ENCODE results near the gene MEGF6.

Gene MEGF6

DNA sequence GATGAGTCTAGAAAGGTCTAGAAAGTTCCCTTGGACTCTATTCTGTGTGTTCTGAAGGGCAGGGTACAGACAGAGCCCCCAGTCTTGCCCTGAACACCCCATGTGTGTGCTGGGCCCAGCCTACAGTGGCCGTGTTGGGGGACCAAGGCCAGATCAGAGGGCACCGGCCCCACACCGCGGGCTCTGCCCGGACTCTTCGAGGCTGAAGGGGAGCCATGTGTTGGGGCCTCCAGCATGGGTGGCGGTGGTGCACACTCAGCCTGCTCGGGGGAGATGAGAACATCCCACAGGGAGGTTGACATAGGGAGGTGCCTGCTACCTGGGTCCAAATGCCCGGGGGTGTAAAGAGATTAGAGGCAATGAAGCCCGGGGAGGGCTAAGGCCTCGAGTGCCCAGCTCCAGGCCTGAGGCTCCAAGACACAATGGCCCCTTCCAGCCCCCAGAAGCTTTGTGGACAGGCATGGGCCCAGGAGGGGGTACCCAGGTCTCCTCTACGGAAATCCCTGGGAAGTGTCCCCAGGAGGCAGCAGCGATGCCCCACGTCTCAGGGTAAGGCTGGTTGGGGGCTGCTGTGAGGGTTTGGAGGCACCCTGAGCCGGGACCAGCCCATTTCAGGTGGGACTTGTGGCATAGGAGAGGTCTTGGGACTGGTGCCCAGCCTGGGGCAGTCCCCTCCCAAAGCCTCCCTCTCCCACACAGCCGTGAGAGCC is 144.8 kb downstream of the MEGF6 start:
- no peak for DNase-seq

DNA sequence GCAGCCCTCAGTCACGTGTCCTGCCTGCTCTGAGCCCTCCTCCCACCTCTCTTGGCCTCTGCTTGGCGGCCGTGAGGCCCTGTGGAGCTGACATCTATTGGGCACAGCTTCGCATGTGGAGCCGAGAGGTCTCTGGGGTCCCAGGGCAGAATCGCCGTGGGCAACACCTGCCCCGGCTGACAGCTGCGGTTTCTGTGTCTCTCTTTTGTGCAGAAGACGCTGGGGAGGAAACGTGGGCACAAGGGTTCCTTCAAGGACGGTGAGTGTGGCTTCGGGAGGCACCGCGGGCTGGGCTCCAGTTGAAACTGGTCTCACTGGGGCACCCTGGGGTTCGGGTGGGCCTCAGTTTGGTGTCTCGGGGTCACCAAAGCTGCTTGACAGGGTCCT is 145.4 kb downstream of the MEGF6 start:
- DNase-seq, result no peak

DNA sequence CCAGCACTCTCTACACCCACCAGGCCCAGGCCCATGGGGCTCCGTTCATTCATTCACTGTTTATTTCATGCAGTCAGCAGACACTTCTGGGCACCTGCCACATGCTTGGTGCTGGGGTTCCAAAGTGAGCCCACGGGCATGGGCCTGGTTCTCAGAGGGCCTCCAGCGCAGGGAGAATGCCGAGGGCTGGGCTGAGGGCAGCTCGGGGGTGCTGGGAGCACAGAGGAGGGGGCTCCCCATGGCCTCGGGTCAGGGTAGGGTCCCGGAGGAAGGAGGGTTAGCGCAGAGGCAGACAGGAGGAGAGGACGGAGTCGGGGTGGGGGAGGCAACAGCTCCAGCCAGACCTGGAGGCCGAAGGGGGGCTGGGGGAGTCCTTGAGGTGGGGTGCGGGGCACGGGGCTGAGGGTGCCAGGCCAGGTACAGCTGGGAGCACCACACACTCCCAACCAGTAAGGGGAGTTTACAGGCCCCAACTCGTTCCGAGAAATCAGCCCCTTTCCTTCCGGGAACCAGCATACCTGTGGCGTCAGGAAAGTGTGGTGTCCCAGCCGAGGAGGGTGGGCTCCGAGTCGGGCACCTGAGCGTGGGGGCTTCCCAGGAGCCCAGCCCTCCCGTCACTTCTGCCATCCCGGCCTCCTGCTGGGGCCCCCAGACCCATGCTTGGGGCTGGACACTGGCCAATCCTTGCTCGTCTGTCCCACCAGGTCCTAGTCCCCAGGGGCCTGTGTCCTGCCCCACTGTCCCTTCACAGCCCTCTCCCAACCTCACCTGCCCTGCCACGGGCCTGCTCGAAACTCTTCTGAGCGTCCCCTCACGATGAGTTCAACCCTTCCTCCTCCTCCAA is 146.0 kb downstream of the MEGF6 start:
- DNase-seq, result no peak

- no peak for DNase-seq
Measured at GRCh38 chr1:3464649-3465025, 146.7 kb downstream of the MEGF6 start.

- DNase-seq, result no peak
Measured at GRCh38 chr1:3463891-3464648, 147.2 kb downstream of the MEGF6 start.

GRCh38 chr1:3463408-3463863 is 147.9 kb downstream of the MEGF6 start:
- no peak for DNase-seq

DNA sequence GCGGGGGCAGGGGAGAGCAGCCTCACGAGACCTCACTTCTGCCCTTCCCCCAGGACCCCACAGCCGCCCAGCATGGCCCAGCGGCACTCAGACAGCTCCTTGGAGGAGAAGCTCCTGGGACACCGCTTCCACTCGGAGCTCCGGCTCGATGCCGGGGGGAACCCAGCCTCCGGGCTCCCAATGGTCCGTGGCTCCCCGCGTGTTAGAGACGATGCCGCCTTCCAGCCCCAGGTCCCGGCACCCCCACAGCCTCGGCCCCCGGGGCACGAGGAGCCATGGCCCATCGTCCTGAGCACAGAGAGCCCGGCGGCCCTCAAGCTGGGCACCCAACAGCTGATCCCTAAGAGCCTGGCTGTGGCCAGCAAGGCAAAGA is 148.3 kb downstream of the MEGF6 start:
- no peak for DNase-seq

DNA sequence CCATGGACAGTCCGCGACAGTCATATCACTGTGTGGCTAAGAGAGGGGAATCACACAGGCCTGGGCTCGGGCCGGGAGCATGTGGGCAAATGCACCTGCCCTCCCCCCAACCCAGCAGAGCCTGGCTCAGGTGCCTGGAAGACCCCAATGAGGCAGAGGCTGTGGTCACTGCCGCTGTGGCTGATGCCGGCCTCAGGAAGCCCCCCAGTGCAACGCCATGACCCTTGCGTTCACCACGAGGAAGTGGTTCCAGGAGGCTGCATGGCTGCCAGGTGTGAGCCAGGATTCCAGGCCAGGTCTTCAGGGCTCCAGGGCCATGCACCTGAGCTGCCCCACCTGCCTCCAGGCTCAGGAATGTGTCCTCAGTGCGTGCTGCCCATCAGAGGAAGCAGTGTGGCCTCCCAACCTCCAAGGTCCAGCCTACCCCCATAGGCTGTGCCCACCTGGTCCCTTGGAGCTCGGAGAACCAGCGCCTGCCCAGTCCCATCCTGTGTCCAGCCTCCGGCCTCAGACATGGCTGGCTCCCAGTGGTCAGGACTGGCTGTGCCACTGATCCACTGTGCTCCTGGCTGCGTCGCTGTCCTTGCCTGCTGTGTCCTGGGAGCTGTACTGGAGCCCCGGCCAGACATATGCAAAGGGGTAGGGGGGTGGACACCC is 148.8 kb downstream of the MEGF6 start:
- DNase-seq, result no peak

DNA sequence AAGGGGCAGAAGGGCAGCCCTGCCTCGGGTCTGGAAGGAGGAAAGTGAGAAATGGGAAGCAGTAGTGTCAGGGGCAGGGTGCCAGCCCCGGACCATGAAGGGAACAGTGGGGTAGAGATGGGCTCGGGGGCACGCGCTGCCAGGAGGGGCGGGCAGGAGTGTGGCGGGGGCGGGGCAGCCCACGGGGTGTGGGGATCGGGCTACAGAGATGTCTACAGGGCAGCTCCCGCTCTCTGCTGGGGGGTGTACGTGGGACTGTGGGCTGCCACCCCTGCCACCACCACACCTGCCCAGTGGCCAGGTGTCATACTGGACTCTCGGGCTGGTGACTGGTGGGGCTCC is 149.4 kb downstream of the MEGF6 start:
- no peak for DNase-seq

- no peak for DNase-seq
Measured at GRCh38 chr1:3461238-3461933, 149.9 kb downstream of the MEGF6 start.

- DNase-seq, result no peak
Measured at GRCh38 chr1:3460672-3461131, 150.6 kb downstream of the MEGF6 start.

GRCh38 chr1:3459940-3460671 is 151.2 kb downstream of the MEGF6 start:
- no peak for DNase-seq

GRCh38 chr1:3459051-3459908 is 152.0 kb downstream of the MEGF6 start:
- no peak for DNase-seq

DNA sequence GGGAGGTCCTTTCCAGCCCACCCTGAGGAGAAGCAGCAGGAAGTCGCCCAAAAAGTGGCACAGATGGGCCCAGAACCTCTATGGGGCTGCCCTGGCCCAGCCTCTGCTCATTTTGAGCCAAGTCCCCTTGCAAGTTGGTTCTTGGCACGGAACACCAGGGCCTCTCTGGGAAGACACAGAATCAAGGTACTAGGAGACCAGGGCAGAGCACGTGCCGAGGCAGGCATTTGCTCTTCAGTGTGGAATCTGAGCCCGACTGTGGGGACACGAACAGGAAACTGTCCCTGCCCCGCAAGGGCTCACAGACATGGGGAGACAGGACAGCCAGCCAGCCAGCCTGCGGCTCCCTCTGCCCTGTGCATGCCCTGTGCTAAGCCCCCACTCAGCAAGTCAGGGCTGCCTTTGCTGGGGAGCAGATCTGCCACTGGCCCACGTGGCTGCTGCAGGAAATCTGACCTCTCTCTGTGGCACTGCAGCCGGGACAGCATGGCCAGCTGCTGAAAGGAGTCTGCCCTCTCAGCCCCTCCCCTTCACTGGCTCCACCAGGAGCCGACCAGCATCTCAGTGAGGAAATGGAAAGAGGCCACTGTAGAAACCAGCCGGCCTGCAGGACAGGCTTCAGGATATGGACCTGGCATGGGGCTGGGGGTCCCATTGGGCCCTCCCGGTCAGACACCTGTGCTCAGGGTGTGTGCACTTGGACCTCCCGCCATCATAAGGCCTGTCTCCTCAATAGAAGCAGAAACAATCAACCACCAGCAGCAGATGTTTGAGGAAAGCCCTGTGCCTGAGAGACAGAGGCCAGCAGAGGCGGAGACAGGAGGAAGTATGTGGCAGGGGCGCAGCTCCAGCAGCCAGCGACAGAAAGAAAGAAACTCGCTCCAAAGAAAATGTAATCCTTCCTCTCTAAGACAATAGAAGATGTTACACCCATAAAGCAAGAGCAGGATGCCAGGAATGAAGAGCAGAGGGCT is 153.1 kb downstream of the MEGF6 start:
- peak in 2 of 4 experiments; percentile 17 to 39 for DNase-seq

- no peak for DNase-seq
Measured at GRCh38 chr1:3456964-3457909, 154.1 kb downstream of the MEGF6 start.

- DNase-seq, result no peak
Measured at GRCh38 chr1:3456449-3456963, 154.8 kb downstream of the MEGF6 start.

DNA sequence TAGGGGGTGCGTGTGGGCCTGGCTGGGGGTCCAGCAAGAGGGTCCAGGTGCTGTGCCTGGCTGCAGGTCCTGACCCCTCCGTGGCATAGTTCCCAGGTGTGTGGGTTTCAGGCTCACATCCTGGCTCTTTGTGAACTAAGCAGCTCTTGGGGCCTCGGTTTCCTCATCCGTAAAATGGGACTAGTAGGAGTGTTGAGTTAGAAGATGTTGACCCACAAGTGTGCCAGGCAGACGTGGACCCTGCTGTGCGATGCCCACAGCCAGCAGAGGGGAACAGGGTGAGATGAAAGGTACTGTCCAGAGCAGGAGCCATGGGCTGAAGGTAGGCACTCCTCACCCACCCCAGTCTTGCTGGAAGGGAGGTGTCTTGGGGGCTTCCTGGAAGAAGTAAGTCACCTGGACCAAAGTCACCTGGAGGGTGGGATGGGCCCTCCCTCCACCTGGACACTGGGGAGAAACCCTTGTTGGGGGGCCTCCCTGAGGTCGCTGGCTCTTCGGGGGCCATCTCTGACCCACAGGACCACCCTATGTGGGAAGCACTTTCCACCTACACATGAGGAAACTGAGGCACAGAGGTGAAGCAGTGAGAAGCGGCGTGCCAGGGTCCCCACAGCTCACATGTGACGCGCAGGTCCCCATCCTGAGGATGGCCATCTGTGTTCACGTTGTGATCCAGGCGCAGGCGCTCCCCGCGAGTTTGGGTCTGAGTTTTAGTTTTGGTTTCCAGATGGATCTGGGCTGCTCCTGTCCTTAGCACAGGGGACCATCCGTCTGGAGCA is 155.4 kb downstream of the MEGF6 start:
- DNase-seq, result no peak
